Posterior cingulate gyrus (tissue), 11 donors: ENCODE results near the gene ZNF446.
"Not testable (repeated sequence)": the region's sequence is repeated elsewhere in the genome, so short reads cannot be mapped to it uniquely, and the experiment has no call there.

Experiments
- DNase-seq, 10 donors: peaks; one replicate each; pipeline versions ENCODE4 v3.0.0 to v3.0.0-alpha.2; 2020 to 2021; ENCODE audit warnings: mixed read lengths in 3 of 10
- intact Hi-C: fragments of 100-400 bp; cut with DNase I; formaldehyde crosslinking; loops from one replicate; pipeline ENCODE4 v1.15.1; 2023

The ZNF446 gene

GRCh38 chr19:58497634-58498170 lies 21.6 kb downstream of the ZNF446 start:
- DNase-seq, result no peak
- intact Hi-C loops, result no loop called here

DNA sequence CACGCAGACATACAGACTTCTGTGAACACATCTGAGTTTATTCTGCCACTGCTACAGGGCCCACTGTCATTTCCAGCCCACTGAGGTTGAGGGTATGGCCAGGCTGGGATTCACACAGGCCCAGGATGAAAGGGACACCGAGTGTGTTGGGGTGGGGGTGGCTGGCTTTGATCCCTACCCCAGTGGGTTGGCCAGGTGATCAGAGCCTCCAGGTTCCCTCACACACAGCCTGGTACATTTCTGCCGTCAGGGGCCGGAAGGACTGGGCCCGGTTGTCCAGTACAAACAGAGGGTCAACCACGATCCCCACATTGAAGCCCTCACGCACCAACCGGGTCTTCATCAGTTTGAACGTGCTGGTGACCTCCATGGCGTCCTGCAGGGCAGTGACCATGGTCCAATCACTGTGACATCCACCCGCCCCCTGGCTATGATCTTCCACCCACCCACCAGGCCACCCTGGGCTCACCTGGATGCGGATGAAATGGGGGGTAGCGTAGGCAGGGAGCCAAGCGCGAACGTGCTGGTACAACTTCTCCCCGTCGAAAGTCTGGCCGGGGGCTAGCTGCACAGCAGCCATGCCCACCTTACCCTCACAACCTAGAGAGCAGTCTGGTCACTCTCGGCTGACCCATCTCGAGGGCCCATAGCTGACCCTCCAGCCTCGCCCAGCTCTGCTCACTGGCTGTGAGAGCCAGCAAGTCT lies 22.3 kb downstream of the ZNF446 start:
- no peak for DNase-seq
- intact Hi-C loops, result no loop called here

DNA sequence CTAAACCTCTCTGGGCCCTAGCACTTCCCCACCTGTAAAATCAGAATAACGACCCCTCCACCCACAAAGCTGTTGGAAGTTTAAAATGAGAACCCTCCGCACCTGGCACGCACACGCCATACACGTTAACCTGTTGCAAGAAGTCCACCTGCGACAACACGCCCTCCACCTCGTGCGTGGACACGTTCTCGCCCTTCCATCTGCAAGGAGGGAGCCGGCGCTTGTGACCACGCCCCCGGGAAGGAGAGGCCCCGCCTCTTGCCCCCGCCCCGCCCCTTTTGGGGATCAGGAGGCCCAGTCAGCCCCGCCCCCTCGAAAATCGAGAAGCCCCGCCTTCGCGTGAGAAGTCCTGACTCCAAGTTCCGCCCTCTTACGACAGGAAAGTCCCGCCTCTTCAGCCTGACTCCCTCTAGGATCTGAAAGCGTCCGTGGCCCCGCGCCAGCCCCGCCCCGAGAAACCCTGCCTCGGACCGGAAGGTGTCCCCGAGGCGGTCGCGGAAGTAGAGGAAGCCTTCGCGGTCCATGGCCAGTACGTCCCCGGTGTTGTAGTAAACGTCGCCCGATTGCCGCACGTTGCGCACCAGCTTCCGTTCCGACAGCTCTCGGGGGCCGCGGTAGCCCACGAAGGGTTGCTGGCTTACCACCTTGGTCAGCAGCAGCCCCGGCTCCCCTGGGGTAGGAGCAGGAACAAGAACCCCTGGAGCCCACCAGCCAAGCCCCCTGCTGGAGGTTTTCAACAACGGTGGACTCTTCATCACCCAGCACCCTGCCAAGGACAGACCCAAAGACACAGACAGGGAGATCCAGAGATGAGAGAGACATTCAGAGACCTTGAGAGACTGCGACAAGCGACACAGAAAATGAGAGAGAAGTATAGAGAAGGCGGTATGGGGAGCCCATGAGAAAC lies 23.1 kb downstream of the ZNF446 start:
- peak; percentile 98 to 100 (median 100) for DNase-seq
- intact Hi-C loops, result no loop called here

GRCh38 chr19:58500242-58500641 lies 24.1 kb downstream of the ZNF446 start:
- no peak for DNase-seq
- intact Hi-C loops, result no loop called here

GRCh38 chr19:58507602-58508223 lies 31.6 kb downstream of the ZNF446 start:
- not testable (repeated sequence) for DNase-seq

DNA sequence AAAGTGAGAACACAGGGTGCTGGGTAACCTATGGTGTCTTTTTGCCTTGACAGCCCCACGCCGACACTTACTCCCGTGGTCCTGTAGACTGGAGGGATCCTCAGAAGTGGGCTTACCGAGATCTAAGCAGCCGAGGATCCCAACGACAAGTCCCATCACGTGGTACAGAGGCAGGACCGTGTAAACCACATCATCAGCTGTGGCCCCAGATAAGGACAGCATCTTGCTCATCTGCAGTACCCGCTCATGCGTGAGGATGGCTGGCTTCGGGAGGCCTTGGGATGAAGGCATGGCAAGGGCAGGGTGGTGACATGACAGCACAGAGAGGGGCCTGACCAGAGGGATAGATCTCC lies 33.6 kb downstream of the ZNF446 start:
- intact Hi-C loops, result no loop called here
- peak in 1 of 10 donors; percentile 49 for DNase-seq

More at GRCh38 chr19:58507602-58508223, 31.6 kb downstream of the ZNF446 start:
- intact Hi-C loops, result not testable (repeated sequence)

GRCh38 chr19:58510084-58510862 lies 34.1 kb downstream of the ZNF446 start:
- peak in 1 of 10 donors; percentile 34 for DNase-seq
- intact Hi-C loops, result no loop called here

DNA sequence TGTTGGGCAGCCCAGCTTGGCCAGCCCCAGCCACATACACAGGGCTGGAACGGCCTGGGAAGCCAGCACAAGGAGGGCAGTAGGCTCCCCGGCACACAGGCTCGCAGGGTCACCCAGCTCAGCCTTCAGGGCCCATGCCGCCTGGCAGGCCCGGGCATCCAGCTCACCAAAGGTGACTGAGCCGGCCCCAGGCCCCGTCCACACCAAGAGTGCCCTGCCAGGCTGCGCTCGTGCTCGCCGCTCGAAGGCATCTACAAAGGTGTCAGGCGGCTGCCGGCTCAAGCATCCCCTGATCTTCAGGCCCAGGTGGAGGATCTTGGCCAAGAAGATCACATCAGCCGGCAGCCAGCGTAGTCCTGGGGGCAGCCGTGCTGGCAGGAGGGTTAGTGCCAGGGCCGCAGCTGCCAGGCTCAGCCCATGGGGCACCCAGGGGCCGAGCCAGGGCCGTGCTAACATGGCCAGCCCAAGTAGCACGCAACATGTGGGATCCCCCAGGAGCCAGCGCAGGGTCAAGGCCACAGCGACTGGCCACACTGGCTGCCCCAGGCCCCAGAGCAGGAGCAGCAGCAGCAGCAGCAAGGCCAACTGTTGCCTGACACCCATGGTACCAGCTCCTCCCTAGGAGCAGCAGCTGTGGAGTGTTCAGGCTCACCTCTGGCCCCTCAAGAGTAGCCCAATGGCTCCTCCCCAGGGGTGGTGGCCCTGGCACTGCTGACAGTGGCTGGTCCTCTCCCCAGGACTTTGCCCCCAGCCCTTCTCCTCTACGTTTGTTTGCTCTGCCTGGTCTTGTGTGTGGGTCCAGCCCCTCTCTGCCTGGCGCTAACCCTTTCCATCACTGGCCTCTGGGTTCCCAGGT lies 35.4 kb downstream of the ZNF446 start, which contains the start of gene SLC27A5:
Gene SLC27A5, minus strand, starts transcription at position 640 of the 856 bp plus-strand sequence. Its CDS starts 37 bp downstream, at position 603.
- intact Hi-C loops, result no loop called here
- DNase-seq, result peak in 2 of 10 donors; percentile 48 to 82

- DNase-seq, result peak in 1 of 10 donors; percentile 79
- intact Hi-C loops, result no loop called here
These were observed 37.1 kb downstream of the ZNF446 start for GRCh38 chr19:58513213-58513693.

DNA sequence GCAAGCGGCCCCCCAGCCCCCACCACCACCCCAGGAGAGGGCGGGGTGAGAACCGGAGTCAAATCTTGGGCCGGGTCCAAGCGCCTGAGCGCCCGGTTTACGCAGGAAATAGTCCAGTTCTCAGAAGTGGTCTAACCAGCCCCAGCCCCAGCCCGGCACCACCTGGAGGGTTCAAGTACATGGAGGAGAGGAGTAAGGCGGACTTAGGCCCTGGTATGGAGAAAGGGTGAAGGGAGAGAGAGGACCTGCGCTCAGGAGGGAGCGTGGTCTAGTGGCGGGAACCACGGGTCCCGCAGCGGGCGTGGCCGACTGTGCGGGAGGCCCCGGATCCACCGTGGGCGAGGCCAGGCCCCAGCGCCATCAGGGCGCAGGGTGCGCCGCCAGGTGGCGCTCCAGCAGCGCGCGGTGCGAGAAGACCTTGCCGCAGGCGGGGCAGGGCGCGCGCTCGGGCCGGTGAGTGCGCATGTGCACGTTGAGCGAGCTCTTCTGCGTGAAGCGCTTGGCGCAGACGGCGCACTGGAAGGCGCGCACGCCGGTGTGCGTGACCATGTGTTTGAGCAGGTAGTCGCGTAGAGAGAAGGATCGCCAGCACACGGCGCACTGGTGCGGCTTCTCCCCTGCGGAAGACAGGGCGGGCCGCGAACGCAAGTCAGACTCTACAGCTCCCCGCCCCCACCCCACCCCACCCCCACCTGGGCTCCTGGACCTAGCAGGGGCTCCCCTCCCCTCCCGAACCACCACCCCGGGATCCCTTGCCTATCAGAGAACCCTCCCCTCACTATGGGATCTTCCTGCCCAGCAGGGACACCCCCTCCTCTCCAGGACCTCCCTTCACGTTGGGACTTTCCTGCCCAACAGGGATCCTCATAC lies 37.8 kb downstream of the ZNF446 start:
- intact Hi-C loops, result no loop called here
- DNase-seq, result peak; percentile 74 to 99 (median 88)

GRCh38 chr19:58514564-58515022 lies 38.4 kb downstream of the ZNF446 start:
- DNase-seq, result no peak

GRCh38 chr19:58515259-58515658 lies 39.1 kb downstream of the ZNF446 start:
- intact Hi-C loops, result no loop called here
- no peak for DNase-seq

More at GRCh38 chr19:58514564-58515022, 38.4 kb downstream of the ZNF446 start:
- intact Hi-C loops, result no loop called here

- intact Hi-C loops, result no loop called here
- DNase-seq, result peak in 2 of 10 donors; percentile 49 to 74
These were observed 40.2 kb downstream of the ZNF446 start for GRCh38 chr19:58516246-58516836.

- DNase-seq, result peak in 2 of 10 donors; percentile 67 to 78
- intact Hi-C loops, result no loop called here
These were observed 41.0 kb downstream of the ZNF446 start for GRCh38 chr19:58516964-58517833.

GRCh38 chr19:58518256-58519086 lies 42.3 kb downstream of the ZNF446 start:
- intact Hi-C loops, result loop anchor here (2.0 kb wide), 1 partner anchor 78 kb away; the partner anchor contains the start of gene ZNF132
- DNase-seq, result peak in 2 of 10 donors; percentile 59 to 61
